HG02759 (cell line): Measurements from ENCODE around the gene NBPF1.
"Not testable (repeated sequence)": the region's sequence is repeated elsewhere in the genome, so short reads cannot be mapped to it uniquely, and the experiment has no call there.

Experiments used
- ATAC-seq: cut with Tn5 transposase; IDR thresholded peaks from one replicate; pipeline ENCODE4 v1.9.1; 2021; ENCODE audit warnings: mild to moderate bottlenecking, moderate library complexity; ENCODE audit not compliant: unreplicated experiment

Gene NBPF1

DNA sequence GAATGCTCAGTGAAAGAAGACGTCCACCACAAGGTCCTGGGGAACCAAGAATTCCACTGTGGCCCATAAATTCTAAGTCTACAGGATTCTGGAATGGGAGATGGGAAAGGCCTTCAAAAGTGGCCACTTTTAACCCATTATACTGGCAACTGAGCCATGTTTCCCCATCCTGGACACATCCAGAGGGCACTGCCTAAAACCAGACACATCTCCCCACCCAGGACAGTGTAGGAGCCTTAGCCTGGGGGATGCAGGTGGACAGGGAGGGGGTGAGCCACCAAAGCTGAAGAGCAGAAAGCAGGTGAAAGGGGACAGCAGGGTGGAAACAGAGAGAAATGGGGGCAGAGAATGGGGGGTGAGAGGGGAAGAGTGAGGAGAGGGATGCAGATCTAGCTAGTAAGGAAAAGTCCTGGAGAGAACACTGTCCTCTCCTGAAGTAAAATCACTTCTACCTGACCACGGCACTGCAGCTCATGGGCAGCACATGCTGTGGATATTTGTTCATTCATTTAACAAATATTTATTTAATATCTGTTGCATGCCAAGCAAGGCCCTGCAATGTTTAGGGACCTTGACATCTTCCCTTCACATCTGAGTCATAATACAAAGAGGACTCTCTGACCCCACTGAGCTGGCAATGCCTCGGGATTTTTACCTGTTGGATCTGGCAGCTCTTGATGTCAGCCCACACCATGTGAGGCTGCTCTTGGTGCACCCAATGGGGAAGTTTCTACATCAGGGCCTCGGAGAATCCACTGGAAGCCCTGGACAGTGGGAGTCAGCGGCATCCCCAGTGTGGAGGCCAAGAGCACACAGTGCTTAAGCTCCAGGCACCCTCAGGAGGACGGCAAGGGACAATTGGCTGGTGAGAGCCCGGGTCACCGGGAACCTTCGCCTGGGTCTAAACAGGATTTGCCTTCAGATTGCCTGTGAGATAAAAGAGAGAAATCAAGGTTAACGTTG is 5.2 kb downstream of the NBPF1 start:
- not testable (repeated sequence) for ATAC-seq

DNA sequence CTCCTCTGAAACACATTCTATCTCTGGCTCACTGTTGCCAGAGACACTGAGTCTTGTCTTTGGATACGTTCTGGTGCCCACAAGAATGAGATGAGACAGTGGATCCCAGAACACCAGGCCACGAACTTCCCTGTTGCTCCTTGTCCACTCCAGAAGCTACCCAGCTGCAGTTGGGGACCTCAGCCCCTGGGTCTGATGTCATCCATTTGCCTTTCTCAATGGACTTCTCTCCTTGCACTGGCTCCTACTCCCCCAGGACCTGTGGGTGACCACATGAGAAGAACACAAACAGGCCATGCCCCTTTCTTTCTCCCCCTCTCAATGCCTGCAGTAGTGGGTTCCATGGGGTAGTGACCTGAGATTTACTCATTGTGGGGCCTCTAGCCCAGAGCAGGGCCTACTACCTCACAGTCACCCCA is 5.9 kb downstream of the NBPF1 start:
- ATAC-seq = no peak

- not testable (repeated sequence) for ATAC-seq
Observed at GRCh38 chr1:16606666-16607432, 6.5 kb downstream of the NBPF1 start.

DNA sequence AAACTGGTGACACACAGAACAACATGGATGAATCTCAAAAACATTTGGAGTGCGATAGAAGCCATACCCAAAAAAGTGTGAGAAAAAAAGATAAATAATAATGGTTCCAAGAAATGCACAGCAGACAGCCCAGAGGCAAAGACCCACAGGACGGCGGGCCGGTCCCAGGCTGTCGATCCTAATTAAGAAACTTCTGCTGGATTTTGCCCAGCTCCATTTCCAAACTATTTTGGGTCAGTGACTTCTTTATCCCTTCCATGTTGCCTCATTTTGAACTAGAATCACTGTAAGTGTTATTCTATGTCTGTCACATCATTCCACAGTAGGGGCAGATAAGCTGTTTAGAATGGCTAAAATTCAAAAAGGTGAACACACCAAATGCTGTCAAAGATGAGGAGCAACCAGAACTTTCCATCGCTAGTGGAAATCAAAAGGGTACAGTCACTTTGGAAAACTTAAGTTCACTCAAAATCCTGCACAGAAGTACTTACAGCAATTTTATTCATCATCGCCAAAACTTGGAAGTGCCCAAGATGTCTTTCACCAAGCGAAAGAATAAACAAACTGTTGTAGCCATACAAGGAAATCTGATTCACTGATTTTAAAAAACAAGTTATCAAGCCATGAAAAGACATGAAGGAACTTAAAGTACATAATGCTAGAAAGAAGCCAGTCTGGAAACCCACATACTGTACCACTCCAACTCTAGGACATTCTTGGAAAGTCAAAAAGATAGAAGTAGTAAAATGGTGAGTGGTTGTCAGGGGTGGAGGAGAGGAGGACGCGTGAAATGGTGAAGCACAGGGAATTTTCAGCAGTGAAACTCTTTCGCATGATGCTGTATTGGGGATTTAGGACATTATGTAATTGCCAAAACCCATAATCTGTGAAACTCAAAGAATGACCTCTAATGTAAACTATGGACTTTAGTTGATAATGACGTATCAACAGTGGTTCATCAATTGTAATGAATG is 7.5 kb downstream of the NBPF1 start:
- ATAC-seq = no peak

GRCh38 chr1:16605213-16605525 is 8.2 kb downstream of the NBPF1 start:
- no peak for ATAC-seq

GRCh38 chr1:16604514-16605212 is 8.7 kb downstream of the NBPF1 start:
- ATAC-seq = not testable (repeated sequence)

DNA sequence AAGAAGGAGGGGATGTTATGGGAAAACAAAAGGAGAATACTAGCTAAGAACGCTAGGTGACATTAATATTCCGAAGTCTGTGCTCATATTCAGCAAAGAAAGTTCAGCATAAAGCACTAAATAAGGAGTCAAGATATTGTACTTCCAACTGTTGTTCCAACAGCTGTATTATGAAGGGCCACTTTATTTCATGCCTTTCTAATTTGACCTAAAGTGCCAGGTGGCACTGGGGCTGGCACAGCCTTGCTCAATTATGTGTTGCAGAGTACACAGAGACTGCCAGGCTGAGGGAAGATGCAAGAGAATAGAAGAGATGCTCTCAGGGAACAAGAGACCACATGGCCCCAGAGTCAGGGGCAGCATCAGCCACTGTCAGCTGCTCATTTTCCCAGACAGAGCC is 9.7 kb downstream of the NBPF1 start:
- ATAC-seq = not testable (repeated sequence)

- not testable (repeated sequence) for ATAC-seq
Observed at GRCh38 chr1:16602336-16603011, 10.9 kb downstream of the NBPF1 start.

DNA sequence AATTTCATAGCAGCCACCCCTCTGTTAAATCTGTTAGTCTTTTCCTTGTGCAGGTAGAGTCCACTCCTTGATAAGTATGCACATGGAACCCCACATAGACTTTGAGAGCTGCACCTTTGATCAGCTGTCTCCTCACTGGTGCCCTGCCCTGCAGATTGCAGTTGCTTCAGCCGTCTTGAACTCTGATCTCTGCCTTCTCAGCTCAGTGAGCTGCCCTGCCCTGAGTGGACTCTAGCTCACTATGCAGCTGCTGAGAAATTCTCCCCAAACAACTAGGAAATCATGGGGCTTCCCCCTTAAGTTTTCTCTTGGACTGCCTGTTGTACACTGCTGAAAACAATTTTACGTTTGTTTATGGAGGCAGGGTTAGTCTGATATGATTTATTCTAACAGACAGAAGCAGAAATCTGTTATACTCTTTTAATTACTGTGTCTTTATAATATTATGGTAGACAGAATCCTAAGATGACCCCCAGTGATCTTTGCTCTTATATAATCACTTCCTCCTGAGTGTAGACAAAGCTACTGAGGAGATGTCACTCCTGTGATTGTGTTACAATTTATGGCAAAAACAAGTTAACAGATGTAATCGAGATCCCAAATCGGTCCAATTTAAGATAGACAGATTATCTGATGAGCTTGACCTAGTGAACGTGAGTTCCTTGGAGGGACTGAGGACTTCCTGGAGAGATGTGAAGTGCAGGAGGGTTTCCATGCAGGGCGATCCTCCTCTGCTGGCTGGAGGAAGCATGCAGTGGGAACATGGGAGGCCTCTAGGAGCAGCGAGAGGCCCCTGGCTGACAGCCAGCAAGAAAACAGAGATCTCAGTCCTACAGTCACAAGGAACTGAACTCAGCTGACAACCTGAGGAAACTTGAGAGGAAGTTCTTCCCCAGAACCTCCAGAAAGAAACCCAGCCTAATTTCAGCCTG is 12.2 kb downstream of the NBPF1 start:
- ATAC-seq = not testable (repeated sequence)

- ATAC-seq = not testable (repeated sequence)
Observed at GRCh38 chr1:16599326-16599725, 14.0 kb downstream of the NBPF1 start.

DNA sequence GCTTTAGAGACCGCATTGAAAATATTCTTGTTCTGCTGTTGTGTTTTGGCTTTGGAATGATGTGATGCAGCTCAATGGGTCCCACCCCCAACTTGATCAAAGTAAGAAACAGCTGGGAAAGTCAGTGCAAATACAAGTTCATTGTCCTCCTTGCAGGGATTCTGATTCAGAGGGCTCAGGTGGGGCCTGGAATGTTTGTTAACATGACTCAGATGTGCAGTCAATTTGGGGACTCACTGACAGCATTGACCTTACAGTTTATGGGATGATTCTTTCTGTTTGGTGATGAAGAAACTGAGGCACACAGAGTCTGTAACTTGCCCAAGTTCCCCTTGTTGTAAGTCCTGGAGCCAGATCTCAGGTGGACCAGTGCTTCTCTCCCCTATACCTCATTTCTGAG is 18.1 kb downstream of the NBPF1 start:
- ATAC-seq = not testable (repeated sequence)

DNA sequence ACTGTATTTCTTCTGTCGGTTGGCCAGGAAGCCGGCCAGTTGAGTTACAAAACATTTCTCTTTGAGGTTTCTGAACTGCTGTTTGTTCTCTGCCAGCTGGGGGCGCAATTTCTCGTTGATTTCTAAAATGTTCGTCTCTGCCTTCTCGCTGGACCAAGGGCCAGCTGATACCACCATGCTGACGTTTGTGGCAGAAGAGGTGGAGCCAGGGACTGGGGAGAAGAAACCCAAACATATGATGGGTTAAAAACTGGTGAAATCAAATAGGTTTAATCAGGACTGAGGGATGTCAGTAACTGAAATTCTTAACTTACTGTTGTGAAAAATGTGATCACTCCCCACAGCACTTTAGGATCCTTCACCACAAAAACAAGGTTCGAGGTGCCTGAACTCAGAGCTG is 21.5 kb downstream of the NBPF1 start:
- not testable (repeated sequence) for ATAC-seq

GRCh38 chr1:16588081-16588480 is 25.3 kb downstream of the NBPF1 start:
- ATAC-seq = not testable (repeated sequence)

DNA sequence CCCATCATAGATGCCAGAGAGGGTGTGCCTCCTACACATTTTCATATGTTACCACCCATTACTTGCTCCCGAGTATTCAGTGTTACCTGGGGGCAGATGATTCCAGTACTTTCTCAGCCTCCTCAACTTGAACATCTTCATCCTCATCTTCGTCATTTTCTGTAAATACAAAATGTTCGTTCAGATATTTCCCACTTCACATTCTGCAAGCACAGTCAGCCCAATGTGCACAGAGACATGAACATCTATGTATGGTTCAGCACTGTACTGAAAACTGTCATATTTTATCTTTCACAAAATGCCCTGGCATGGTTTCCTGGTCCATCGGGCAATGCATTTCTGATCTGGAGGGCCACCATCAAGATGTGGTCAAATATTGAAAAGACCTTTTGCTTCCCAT is 25.7 kb downstream of the NBPF1 start:
- ATAC-seq = not testable (repeated sequence)

DNA sequence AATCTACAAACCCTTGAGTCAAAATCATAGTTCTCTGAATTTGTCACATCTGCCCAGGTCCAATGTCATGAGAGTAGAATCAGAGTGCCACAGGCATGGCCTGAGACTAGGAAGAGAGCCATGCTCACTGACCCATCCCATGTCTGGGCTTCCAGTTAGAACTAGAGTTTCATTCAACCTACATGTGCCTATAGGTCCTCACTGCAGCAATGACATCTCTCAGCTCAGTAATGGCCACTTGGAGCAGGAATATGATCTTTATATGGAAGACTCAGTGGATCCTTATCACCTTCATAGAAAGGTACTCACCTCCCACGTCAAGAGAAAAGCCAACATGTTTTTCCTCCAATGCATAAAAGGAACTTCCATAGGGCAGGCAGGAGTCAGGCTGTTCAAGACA is 48.0 kb downstream of the NBPF1 start:
- not testable (repeated sequence) for ATAC-seq

DNA sequence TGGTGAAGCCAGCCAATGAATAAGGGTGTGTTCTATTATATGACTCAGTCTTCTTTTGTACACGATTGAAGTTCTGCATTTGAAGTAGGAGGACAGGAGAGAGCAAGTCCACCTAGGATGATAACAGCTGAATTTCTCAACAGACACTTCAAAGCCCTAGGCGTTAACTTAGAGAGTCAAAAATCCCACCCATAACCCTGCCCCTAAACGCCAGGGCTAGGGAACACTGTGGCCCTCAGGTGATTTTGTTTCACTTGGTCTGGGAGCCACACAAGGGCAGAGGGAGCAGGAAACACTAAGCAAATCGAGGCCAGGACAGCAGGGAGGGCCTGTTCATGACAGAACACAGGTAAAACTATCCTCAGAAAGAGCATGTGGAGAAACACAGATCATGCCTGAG is 52.3 kb downstream of the NBPF1 start:
- ATAC-seq = not testable (repeated sequence)

DNA sequence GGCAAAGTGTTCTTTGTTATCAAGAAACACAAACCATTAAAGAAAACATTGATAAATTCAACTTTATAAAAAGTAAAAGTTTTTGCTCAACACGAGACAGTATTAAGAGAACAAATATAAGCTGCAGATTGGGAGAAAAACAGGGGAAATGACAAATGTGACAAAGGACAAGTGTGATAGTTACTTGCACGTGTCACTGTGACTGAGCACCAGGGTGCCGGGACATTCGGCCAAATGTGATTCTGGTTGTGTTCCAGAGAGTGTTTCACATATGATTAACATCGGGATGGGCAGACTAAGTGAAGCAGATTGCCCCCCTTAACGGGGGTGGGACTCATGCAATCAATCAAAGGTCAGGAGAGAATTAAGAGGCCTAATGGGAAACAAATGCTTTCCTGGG is 52.9 kb downstream of the NBPF1 start:
- ATAC-seq = not testable (repeated sequence)

- ATAC-seq = not testable (repeated sequence)
Observed at GRCh38 chr1:16559688-16560087, 53.7 kb downstream of the NBPF1 start.
